ENCODE data around the gene EXOC3L4.

DNA sequence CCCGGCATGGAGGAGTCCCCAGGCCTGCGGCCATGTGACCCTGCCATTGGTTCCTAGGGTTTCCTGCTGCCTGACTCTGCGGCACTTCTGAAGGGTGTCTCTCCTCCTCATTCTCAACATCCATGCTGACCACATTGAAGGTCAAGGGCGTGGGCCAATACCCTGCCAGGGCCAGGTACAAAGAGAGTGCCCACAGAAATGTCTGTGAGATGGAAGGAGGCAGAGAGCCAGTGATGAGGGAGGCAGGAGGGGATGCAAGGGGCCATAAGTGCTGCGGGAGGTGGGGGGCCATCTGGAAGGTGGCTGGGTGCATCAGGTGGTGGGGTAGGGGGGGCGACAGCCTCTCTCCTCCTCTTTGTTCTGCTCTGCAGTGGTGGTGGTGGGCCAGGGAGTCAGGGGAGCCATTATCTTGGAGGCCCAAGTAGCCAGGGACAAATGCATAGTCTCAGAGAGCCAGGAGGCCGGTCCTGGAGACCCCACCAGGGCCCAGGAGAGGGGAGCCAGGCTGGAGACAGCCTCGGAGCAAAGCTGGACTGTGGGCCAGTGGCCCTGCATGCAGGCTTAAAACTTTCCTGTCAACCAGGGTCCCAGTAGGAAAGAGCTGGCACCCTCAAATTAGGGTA lies 24.2 kb upstream of the EXOC3L4 start:
- TF ChIP-seq GABPA (IDR thresholded peaks at IDR 0.05; ENCODE audit: borderline replicate concordance, insufficient read depth, low read length) (no peak), CTCF (IDR thresholded peaks at IDR 0.05; ENCODE audit: control extremely low read depth in 1 of 3, insufficient read depth in 1 of 3, low read depth in 1 of 3, low read length in 3 of 3) (no peak), CHD1 (IDR thresholded peaks at IDR 0.05; ENCODE audit: low read depth, low read length) (no peak), FOSL1 (IDR thresholded peaks at IDR 0.05; ENCODE audit: insufficient read depth, low read depth, low read length) (no peak), ASH2L (IDR thresholded peaks at IDR 0.05; ENCODE audit: low read length) (no peak), RFX5 (IDR thresholded peaks at IDR 0.05; ENCODE audit: borderline replicate concordance, low read depth, low read length) (no peak), MAX (IDR thresholded peaks at IDR 0.05) (no peak), POLR2A (IDR thresholded peaks at IDR 0.05; ENCODE audit: control extremely low read depth in 1 of 2, low read depth in 2 of 2, low read length in 2 of 2) (no peak)

All from H1 (cell line).